AG08396 (cell line): ENCODE results near the gene SLC38A10.
A peak's percentile ranks its signal among the peaks of the same experiment; 100 is the strongest.
"Not testable (repeated sequence)": the region's sequence is repeated elsewhere in the genome, so short reads cannot be mapped to it uniquely, and the experiment has no call there.

Source experiments
- DNase-seq: peaks from one replicate; pipeline ENCODE4 v3.0.0; 2012; ENCODE audit warnings: low spot score, mixed read lengths

SLC38A10 gene

GRCh38 chr17:81311946-81312345 lies 16.8 kb upstream of the SLC38A10 start:
- no peak for DNase-seq

- no peak for DNase-seq
Measured at GRCh38 chr17:81310949-81311550, 15.9 kb upstream of the SLC38A10 start.

- no peak for DNase-seq
Measured at GRCh38 chr17:81309859-81310839, 15.0 kb upstream of the SLC38A10 start.

- peak; percentile 92 for DNase-seq
Measured at GRCh38 chr17:81309140-81309858, 14.2 kb upstream of the SLC38A10 start.

GRCh38 chr17:81308784-81309139 lies 13.7 kb upstream of the SLC38A10 start:
- not testable (repeated sequence) for DNase-seq

GRCh38 chr17:81307636-81308560 lies 12.8 kb upstream of the SLC38A10 start:
- no peak for DNase-seq

GRCh38 chr17:81306898-81307510 lies 11.9 kb upstream of the SLC38A10 start:
- no peak for DNase-seq

- DNase-seq, result no peak
Measured at GRCh38 chr17:81306491-81306890, 11.4 kb upstream of the SLC38A10 start.

- DNase-seq, result no peak
Measured at GRCh38 chr17:81305051-81305630, 10.0 kb upstream of the SLC38A10 start.

- no peak for DNase-seq
Measured at GRCh38 chr17:81304196-81305015, 9.3 kb upstream of the SLC38A10 start.

GRCh38 chr17:81303385-81303784 lies 8.3 kb upstream of the SLC38A10 start:
- no peak for DNase-seq

- DNase-seq, result no peak
Measured at GRCh38 chr17:81302861-81303333, 7.8 kb upstream of the SLC38A10 start.

GRCh38 chr17:81302324-81302723 lies 7.2 kb upstream of the SLC38A10 start:
- no peak for DNase-seq

GRCh38 chr17:81301195-81302144 lies 6.4 kb upstream of the SLC38A10 start:
- DNase-seq, result peak; percentile 57

- no peak for DNase-seq
Measured at GRCh38 chr17:81300586-81301155, 5.6 kb upstream of the SLC38A10 start.

GRCh38 chr17:81299846-81300585 lies 4.9 kb upstream of the SLC38A10 start:
- no peak for DNase-seq

- DNase-seq, result no peak
Measured at GRCh38 chr17:81298991-81299738, 4.1 kb upstream of the SLC38A10 start.
